H1 (cell line): ENCODE data around the gene HTRA2.

ENCODE experiments used
- CBX5 ChIP-seq: fragments of 300-800, 300-1000 bp; sonication (generic); IDR thresholded peaks from 2 replicates; pipeline ENCODE4 v1.7.1; 2016; ENCODE audit warnings: antibody characterized with exemption, low read length, low read depth
- CEBPB ChIP-seq: IDR thresholded peaks from 2 replicates; pipeline ENCODE4 v1.6.1; 2012; ENCODE audit warnings: low read depth, low read length
- CHD2 ChIP-seq: IDR thresholded peaks from 2 replicates; pipeline ENCODE4 v1.6.1; 2012; ENCODE audit warnings: low read length, improper control_type of control experiment
- CTCF ChIP-seq, 3 experiments: IDR thresholded peaks; 1 replicate in 2 of 3; 2 replicates in 1 of 3; pipeline versions ENCODE4 v1.5.1 to v1.6.1; 2011; ENCODE audit warnings: low read length in 3 of 3, mild to moderate bottlenecking in 3 of 3, inconsistent platforms in 2 of 3, low read depth in 1 of 3, moderate library complexity in 1 of 3; ENCODE audit not compliant: insufficient read depth in 1 of 3; ENCODE audit errors: control extremely low read depth in 1 of 3
- NRF1 ChIP-seq: IDR thresholded peaks from 2 replicates; pipeline ENCODE4 v1.6.1; 2011; ENCODE audit warnings: mild to moderate bottlenecking, low read depth, low read length, improper control_type of control experiment
- POLR2AphosphoS5 ChIP-seq: IDR thresholded peaks from 2 replicates; pipeline ENCODE4 v1.6.1; 2011; ENCODE audit warnings: low read depth, low read length
- RBBP5 ChIP-seq: IDR thresholded peaks from 2 replicates; pipeline ENCODE4 v1.7.1; 2012; ENCODE audit warnings: low read depth, mild to moderate bottlenecking, inconsistent platforms, low read length, moderate library complexity, borderline replicate concordance
- RFX5 ChIP-seq: IDR thresholded peaks from 2 replicates; pipeline ENCODE4 v1.6.1; 2011; ENCODE audit warnings: low read depth, low read length, improper control_type of control experiment, borderline replicate concordance
- RNF2 ChIP-seq: fragments of 200-900, 300-1000 bp; sonication (generic); IDR thresholded peaks from 2 replicates; pipeline ENCODE4 v1.7.1; 2016; ENCODE audit warnings: borderline replicate concordance, low read depth, mild to moderate bottlenecking, antibody characterized with exemption, low read length; ENCODE audit not compliant: poor library complexity, severe bottlenecking; ENCODE audit errors: missing control alignments
- SP1 ChIP-seq: IDR thresholded peaks from 2 replicates; pipeline ENCODE4 v1.6.1; 2011; ENCODE audit warnings: low read depth, low read length

GRCh38 chr2:74534411-74534810, 4.7 kb downstream of the HTRA2 start:
- TF ChIP-seq CTCF (IDR thresholded peaks at IDR 0.05; ENCODE audit: control extremely low read depth in 1 of 3, insufficient read depth in 1 of 3, low read depth in 1 of 3, low read length in 3 of 3) = no peak
- no peak for TF ChIP-seq RBBP5
- TF ChIP-seq NRF1 = no peak
- no peak for TF ChIP-seq SP1
- TF ChIP-seq RFX5 = no peak
- no peak for TF ChIP-seq POLR2AphosphoS5
- no peak for TF ChIP-seq CEBPB
- no peak for TF ChIP-seq RNF2
- TF ChIP-seq CHD2 = no peak
- no peak for TF ChIP-seq CBX5
